Prostate gland (tissue), 2 donors: ENCODE measurements around the gene TAC1.

Experiments used
- POLR2A ChIP-seq: fragments of 450-650 bp; IDR thresholded peaks from one replicate; pipeline ENCODE4 v1.6.1; 2016; ENCODE audit warnings: antibody characterized with exemption, mild to moderate bottlenecking
- TF ChIP-seq, protein P1 (sequence below), 4 experiments: fragments of 200-600 bp in 2 of 4; fragments of 450-650 bp in 2 of 4; sonication (generic) in 2 of 4; IDR thresholded peaks; 1 replicate in 3 of 4; 2 replicates in 1 of 4; pipeline ENCODE4 v1.5.1; 2016 to 2019; ENCODE audit warnings: antibody characterized with exemption in 4 of 4, mild to moderate bottlenecking in 2 of 4, moderate library complexity in 2 of 4

GRCh38 chr7:97731736-97732564, at the start of gene TAC1:
- TF ChIP-seq POLR2A, result no peak
- TF ChIP-seq, protein P1, sequence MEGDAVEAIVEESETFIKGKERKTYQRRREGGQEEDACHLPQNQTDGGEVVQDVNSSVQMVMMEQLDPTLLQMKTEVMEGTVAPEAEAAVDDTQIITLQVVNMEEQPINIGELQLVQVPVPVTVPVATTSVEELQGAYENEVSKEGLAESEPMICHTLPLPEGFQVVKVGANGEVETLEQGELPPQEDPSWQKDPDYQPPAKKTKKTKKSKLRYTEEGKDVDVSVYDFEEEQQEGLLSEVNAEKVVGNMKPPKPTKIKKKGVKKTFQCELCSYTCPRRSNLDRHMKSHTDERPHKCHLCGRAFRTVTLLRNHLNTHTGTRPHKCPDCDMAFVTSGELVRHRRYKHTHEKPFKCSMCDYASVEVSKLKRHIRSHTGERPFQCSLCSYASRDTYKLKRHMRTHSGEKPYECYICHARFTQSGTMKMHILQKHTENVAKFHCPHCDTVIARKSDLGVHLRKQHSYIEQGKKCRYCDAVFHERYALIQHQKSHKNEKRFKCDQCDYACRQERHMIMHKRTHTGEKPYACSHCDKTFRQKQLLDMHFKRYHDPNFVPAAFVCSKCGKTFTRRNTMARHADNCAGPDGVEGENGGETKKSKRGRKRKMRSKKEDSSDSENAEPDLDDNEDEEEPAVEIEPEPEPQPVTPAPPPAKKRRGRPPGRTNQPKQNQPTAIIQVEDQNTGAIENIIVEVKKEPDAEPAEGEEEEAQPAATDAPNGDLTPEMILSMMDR (IDR thresholded peaks at IDR 0.05), result no peak
